ENCODE results near the gene UBE2D3. TPM values are rescaled to one million over a fixed set of nuclear protein-coding genes. Genes with fewer than 3 reads are reported as not detected.

The UBE2D3 gene
- total RNA-seq, 1 experiment from 2014 or later: 351 TPM

DNA sequence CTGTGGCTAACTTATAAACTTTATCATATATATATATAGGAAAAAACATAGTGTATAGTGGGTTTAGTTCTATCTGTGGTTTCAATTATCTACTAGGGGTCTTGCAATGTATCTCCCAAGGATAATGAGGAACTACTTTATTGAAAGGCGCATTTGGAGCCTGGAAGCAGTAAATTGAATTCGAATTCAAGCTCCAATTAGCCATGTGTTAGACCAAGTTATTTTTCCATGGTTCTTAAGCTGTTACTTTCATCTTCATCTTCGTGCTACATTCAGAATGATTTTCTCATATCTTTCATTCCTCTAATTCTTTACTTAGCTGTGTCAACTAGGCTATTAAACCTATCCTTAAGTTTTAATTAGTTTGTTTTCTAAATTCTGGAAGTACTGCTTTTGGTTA is 39.4 kb downstream of the UBE2D3 start:
- Mint-ChIP-seq H3K9me3 (peaks cover 4% of the 10 kb centered on the region; the same call in 1 of the 2 replicates), H3K4me3 (no peak overlapping the region), H3K27ac (no peak overlapping the region), H3K36me3 (no peaks in the 10 kb centered on the region), H3K4me1 (no peaks in the 10 kb centered on the region), H3K27me3 (ENCODE audit: low read depth) (no peaks in the 10 kb centered on the region)
- ChIA-PET CTCF (no interaction called here), POLR2A (no interaction called here)
- TF ChIP-seq, protein P1, sequence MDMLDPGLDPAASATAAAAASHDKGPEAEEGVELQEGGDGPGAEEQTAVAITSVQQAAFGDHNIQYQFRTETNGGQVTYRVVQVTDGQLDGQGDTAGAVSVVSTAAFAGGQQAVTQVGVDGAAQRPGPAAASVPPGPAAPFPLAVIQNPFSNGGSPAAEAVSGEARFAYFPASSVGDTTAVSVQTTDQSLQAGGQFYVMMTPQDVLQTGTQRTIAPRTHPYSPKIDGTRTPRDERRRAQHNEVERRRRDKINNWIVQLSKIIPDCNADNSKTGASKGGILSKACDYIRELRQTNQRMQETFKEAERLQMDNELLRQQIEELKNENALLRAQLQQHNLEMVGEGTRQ (CRISPR knock-in tag; IDR thresholded peaks at IDR 0.05): no peak
- TF ChIP-seq FOXJ3 (CRISPR knock-in tag; IDR thresholded peaks at IDR 0.05; ENCODE audit: borderline replicate concordance) (no peak), ELF4 (CRISPR knock-in tag; IDR thresholded peaks at IDR 0.05; ENCODE audit: low read depth) (no peak), NFE2L1 (CRISPR knock-in tag; IDR thresholded peaks at IDR 0.05) (no peak), SP1 (CRISPR knock-in tag; conservative IDR thresholded peaks at IDR 0.05) (no peak), OVOL2 (CRISPR knock-in tag; IDR thresholded peaks at IDR 0.05; ENCODE audit: borderline replicate concordance) (no peak), ZNF263 (CRISPR knock-in tag; IDR thresholded peaks at IDR 0.05; ENCODE audit: low read depth) (no peak), SMAD4 (CRISPR knock-in tag; IDR thresholded peaks at IDR 0.05) (no peak), ZNF396 (CRISPR knock-in tag; IDR thresholded peaks at IDR 0.05; ENCODE audit: borderline replicate concordance) (no peak)
- TF ChIP-seq, protein P2, sequence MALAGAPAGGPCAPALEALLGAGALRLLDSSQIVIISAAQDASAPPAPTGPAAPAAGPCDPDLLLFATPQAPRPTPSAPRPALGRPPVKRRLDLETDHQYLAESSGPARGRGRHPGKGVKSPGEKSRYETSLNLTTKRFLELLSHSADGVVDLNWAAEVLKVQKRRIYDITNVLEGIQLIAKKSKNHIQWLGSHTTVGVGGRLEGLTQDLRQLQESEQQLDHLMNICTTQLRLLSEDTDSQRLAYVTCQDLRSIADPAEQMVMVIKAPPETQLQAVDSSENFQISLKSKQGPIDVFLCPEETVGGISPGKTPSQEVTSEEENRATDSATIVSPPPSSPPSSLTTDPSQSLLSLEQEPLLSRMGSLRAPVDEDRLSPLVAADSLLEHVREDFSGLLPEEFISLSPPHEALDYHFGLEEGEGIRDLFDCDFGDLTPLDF (CRISPR knock-in tag; IDR thresholded peaks at IDR 0.05): no peak
- TF ChIP-seq, protein P3, sequence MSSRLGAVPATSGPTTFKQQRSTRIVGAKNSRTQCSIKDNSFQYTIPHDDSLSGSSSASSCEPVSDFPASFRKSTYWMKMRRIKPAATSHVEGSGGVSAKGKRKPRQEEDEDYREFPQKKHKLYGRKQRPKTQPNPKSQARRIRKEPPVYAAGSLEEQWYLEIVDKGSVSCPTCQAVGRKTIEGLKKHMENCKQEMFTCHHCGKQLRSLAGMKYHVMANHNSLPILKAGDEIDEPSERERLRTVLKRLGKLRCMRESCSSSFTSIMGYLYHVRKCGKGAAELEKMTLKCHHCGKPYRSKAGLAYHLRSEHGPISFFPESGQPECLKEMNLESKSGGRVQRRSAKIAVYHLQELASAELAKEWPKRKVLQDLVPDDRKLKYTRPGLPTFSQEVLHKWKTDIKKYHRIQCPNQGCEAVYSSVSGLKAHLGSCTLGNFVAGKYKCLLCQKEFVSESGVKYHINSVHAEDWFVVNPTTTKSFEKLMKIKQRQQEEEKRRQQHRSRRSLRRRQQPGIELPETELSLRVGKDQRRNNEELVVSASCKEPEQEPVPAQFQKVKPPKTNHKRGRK (CRISPR knock-in tag; IDR thresholded peaks at IDR 0.05; ENCODE audit: borderline replicate concordance): no peak
- TF ChIP-seq, protein P4, sequence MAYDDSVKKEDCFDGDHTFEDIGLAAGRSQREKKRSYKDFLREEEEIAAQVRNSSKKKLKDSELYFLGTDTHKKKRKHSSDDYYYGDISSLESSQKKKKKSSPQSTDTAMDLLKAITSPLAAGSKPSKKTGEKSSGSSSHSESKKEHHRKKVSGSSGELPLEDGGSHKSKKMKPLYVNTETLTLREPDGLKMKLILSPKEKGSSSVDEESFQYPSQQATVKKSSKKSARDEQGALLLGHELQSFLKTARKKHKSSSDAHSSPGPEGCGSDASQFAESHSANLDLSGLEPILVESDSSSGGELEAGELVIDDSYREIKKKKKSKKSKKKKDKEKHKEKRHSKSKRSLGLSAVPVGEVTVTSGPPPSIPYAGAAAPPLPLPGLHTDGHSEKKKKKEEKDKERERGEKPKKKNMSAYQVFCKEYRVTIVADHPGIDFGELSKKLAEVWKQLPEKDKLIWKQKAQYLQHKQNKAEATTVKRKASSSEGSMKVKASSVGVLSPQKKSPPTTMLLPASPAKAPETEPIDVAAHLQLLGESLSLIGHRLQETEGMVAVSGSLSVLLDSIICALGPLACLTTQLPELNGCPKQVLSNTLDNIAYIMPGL (CRISPR knock-in tag; IDR thresholded peaks at IDR 0.05): no peak
- TF ChIP-seq, protein P5, sequence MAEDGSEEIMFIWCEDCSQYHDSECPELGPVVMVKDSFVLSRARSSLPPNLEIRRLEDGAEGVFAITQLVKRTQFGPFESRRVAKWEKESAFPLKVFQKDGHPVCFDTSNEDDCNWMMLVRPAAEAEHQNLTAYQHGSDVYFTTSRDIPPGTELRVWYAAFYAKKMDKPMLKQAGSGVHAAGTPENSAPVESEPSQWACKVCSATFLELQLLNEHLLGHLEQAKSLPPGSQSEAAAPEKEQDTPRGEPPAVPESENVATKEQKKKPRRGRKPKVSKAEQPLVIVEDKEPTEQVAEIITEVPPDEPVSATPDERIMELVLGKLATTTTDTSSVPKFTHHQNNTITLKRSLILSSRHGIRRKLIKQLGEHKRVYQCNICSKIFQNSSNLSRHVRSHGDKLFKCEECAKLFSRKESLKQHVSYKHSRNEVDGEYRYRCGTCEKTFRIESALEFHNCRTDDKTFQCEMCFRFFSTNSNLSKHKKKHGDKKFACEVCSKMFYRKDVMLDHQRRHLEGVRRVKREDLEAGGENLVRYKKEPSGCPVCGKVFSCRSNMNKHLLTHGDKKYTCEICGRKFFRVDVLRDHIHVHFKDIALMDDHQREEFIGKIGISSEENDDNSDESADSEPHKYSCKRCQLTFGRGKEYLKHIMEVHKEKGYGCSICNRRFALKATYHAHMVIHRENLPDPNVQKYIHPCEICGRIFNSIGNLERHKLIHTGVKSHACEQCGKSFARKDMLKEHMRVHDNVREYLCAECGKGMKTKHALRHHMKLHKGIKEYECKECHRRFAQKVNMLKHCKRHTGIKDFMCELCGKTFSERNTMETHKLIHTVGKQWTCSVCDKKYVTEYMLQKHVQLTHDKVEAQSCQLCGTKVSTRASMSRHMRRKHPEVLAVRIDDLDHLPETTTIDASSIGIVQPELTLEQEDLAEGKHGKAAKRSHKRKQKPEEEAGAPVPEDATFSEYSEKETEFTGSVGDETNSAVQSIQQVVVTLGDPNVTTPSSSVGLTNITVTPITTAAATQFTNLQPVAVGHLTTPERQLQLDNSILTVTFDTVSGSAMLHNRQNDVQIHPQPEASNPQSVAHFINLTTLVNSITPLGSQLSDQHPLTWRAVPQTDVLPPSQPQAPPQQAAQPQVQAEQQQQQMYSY (CRISPR knock-in tag; IDR thresholded peaks at IDR 0.05): no peak
- TF ChIP-seq, protein P6, sequence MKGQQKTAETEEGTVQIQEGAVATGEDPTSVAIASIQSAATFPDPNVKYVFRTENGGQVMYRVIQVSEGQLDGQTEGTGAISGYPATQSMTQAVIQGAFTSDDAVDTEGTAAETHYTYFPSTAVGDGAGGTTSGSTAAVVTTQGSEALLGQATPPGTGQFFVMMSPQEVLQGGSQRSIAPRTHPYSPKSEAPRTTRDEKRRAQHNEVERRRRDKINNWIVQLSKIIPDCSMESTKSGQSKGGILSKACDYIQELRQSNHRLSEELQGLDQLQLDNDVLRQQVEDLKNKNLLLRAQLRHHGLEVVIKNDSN (CRISPR knock-in tag; IDR thresholded peaks at IDR 0.05): no peak
- TF ChIP-seq, protein P7, sequence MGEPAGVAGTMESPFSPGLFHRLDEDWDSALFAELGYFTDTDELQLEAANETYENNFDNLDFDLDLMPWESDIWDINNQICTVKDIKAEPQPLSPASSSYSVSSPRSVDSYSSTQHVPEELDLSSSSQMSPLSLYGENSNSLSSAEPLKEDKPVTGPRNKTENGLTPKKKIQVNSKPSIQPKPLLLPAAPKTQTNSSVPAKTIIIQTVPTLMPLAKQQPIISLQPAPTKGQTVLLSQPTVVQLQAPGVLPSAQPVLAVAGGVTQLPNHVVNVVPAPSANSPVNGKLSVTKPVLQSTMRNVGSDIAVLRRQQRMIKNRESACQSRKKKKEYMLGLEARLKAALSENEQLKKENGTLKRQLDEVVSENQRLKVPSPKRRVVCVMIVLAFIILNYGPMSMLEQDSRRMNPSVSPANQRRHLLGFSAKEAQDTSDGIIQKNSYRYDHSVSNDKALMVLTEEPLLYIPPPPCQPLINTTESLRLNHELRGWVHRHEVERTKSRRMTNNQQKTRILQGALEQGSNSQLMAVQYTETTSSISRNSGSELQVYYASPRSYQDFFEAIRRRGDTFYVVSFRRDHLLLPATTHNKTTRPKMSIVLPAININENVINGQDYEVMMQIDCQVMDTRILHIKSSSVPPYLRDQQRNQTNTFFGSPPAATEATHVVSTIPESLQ (CRISPR knock-in tag; IDR thresholded peaks at IDR 0.05): no peak
- DNase-seq (ENCODE audit: low spot score): no peak
- ATAC-seq: no peak
